OCI-LY1 (cell line): ENCODE measurements around the gene ZNF474.

Source experiments
- H2AFZ ChIP-seq: fragments of 200-600 bp; sonication (generic), shearing (Covaris generic); 2 replicates; pipeline ENCODE4 v1.6.0; 2014; ENCODE audit warnings: antibody characterized with exemption, mild to moderate bottlenecking, low read length
- H3F3A ChIP-seq: fragments of 200-600 bp; sonication (generic), shearing (Covaris generic); 2 replicates; pipeline ENCODE4 v1.6.0; 2014; ENCODE audit warnings: mild to moderate bottlenecking, antibody characterized with exemption, low read length, moderate library complexity; ENCODE audit not compliant: insufficient read depth
- H3K27ac ChIP-seq: fragments of 200-600 bp; sonication (generic); 2 replicates; pipeline ENCODE4 v1.5.1; 2014; ENCODE audit warnings: low read length, mixed run types, mild to moderate bottlenecking, low read depth; ENCODE audit not compliant: poor library complexity, severe bottlenecking
- H3K27me3 ChIP-seq: fragments of 200-600 bp; sonication (generic); 2 replicates; pipeline ENCODE4 v1.6.0; 2014; ENCODE audit warnings: antibody characterized with exemption, mild to moderate bottlenecking, low read length, moderate library complexity; ENCODE audit not compliant: insufficient read depth
- H3K36me3 ChIP-seq: fragments of 200-600 bp; sonication (generic); 2 replicates; pipeline ENCODE4 v1.6.1; 2014; ENCODE audit warnings: mild to moderate bottlenecking, antibody characterized with exemption, low read length, moderate library complexity, mixed read lengths; ENCODE audit not compliant: insufficient read depth
- H3K4me1 ChIP-seq: fragments of 200-600 bp; sonication (generic); 2 replicates; pipeline ENCODE4 v1.5.1; 2014; ENCODE audit warnings: mild to moderate bottlenecking, low read length, moderate library complexity; ENCODE audit not compliant: insufficient read depth, severe bottlenecking
- H3K4me2 ChIP-seq: fragments of 200-600 bp; sonication (generic), shearing (Covaris generic); 2 replicates; pipeline ENCODE4 v1.6.1; 2014; ENCODE audit warnings: low read length
- H3K4me3 ChIP-seq: fragments of 200-600 bp; sonication (generic); 2 replicates; pipeline ENCODE4 v1.5.1; 2014; ENCODE audit warnings: low read length, low read depth, mild to moderate bottlenecking, mixed read lengths; ENCODE audit not compliant: poor library complexity, severe bottlenecking
- H3K79me2 ChIP-seq: fragments of 200-600 bp; shearing (Covaris generic); 2 replicates; pipeline ENCODE4 v1.6.1; 2016; ENCODE audit warnings: mixed run types, low read length, mixed read lengths; ENCODE audit not compliant: insufficient read depth
- H3K9ac ChIP-seq: fragments of 200-600 bp; sonication (generic), shearing (Covaris generic); 2 replicates; pipeline ENCODE4 v1.6.1; 2014; ENCODE audit warnings: mild to moderate bottlenecking, low read length, mixed read lengths
- H3K9me2 ChIP-seq: fragments of 200-600 bp; sonication (generic), shearing (Covaris generic); 2 replicates; pipeline ENCODE4 v1.6.1; 2014; ENCODE audit warnings: low read depth, mild to moderate bottlenecking, low read length, mixed read lengths
- H3K9me3 ChIP-seq: fragments of 200-600 bp; shearing (Covaris generic); 2 replicates; pipeline ENCODE4 v1.6.1; 2014; ENCODE audit warnings: low read length, mixed read lengths
- H4K20me1 ChIP-seq: fragments of 200-600 bp; sonication (generic), shearing (Covaris generic); 2 replicates; pipeline ENCODE4 v1.6.0; 2016; ENCODE audit warnings: mild to moderate bottlenecking, low read length; ENCODE audit not compliant: insufficient read depth
- EZH2 ChIP-seq: fragments of 200-600 bp; sonication (generic), shearing (Covaris generic); IDR thresholded peaks from 2 replicates; pipeline ENCODE4 v1.8.0; 2017; ENCODE audit warnings: borderline replicate concordance, mixed run types, mild to moderate bottlenecking, antibody characterized with exemption, low read length, moderate library complexity, mixed read lengths
- TF ChIP-seq, protein P1 (sequence below): fragments of 200-600 bp; sonication (generic), shearing (Covaris generic); IDR thresholded peaks from 2 replicates; pipeline ENCODE4 v1.5.1; 2017; ENCODE audit warnings: mild to moderate bottlenecking, antibody characterized with exemption, low read length, moderate library complexity, mixed read lengths

ZNF474 gene

DNA sequence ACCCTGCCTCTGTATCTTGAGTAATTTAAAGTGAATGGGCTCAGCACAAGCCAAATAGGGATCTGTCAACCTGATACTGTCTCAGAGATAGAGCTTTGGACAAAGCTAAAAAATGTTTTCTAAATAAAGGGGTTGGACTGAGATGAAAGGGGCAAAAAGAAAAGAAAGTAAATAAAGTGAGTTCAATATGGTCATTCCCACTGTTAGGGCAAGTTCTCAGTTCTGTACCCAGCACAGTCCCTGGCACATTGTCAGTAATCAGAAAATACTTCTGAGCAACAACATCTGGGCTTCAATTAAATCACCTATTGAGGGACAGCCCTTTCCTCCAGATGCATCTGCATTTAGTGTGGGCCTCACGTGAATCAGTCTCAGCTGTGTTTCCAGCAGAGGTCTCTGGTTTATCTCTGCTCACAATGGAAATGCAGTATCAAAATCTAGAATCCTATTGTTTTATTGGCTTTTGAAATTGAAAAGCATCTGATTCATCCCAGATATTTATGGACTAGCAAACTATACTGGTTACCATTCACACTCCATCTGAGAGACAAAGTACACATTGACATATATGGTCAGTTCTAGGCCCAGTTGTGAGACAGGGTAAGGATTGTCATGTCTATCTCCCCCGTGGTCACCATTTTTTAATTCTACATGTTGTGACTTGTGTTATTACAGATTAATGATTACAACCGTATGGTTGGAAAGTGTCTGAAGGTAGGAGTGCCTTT is 35.6 kb downstream of the ZNF474 start:
- H3K27ac ChIP-seq = no peak overlapping the region
- no peaks in the 10 kb centered on the region for H3K27me3 ChIP-seq
- H3K36me3 ChIP-seq = no peaks in the 10 kb centered on the region
- H3K4me3 ChIP-seq = no peak overlapping the region
- TF ChIP-seq, protein P1, sequence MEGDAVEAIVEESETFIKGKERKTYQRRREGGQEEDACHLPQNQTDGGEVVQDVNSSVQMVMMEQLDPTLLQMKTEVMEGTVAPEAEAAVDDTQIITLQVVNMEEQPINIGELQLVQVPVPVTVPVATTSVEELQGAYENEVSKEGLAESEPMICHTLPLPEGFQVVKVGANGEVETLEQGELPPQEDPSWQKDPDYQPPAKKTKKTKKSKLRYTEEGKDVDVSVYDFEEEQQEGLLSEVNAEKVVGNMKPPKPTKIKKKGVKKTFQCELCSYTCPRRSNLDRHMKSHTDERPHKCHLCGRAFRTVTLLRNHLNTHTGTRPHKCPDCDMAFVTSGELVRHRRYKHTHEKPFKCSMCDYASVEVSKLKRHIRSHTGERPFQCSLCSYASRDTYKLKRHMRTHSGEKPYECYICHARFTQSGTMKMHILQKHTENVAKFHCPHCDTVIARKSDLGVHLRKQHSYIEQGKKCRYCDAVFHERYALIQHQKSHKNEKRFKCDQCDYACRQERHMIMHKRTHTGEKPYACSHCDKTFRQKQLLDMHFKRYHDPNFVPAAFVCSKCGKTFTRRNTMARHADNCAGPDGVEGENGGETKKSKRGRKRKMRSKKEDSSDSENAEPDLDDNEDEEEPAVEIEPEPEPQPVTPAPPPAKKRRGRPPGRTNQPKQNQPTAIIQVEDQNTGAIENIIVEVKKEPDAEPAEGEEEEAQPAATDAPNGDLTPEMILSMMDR = no peak
- no peak for TF ChIP-seq EZH2
- no peaks in the 10 kb centered on the region for H3K9me2 ChIP-seq
- no peaks in the 10 kb centered on the region for H3K9me3 ChIP-seq
- H3K9ac ChIP-seq = no peak overlapping the region
- H2AFZ ChIP-seq = no peak overlapping the region
- no peaks in the 10 kb centered on the region for H3F3A ChIP-seq
- no peak overlapping the region for H3K4me2 ChIP-seq
- no peaks in the 10 kb centered on the region for H3K79me2 ChIP-seq
- H4K20me1 ChIP-seq = no peaks in the 10 kb centered on the region
- no peaks in the 10 kb centered on the region for H3K4me1 ChIP-seq

DNA sequence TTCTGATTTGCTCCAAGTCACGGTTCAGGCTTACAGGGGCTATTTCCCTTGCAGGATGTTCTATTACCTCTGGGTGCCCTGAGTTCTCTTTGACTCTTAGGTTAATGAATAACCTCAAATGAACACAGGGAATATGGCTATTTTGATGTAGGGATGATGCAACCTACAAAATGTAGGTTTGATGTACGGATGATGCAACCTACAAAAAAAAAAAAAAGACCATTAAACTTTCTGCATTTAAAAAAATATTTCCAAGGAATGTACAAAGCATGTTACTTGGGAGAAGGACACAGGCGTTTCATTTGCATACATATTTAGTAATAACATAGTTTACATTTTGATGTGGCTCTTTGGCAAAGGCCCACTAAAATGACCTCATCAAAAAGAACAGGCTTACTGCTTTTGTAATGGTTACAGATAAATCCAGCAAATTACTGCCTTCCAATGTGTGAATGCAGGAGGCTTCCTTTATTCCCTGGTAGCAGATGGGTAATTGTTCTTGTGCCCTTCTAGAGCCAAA is 36.3 kb downstream of the ZNF474 start:
- Histone ChIP-seq H3K9ac (no peak overlapping the region), H3K27ac (no peak overlapping the region), H2AFZ (no peak overlapping the region), H3K4me1 (no peaks in the 10 kb centered on the region), H3K79me2 (no peaks in the 10 kb centered on the region), H3K4me2 (no peak overlapping the region), H3K4me3 (no peak overlapping the region), H4K20me1 (no peaks in the 10 kb centered on the region), H3K9me3 (no peaks in the 10 kb centered on the region), H3F3A (no peaks in the 10 kb centered on the region), H3K36me3 (no peaks in the 10 kb centered on the region), H3K9me2 (no peaks in the 10 kb centered on the region), H3K27me3 (no peaks in the 10 kb centered on the region)
- TF ChIP-seq, protein P1 = no peak
- no peak for TF ChIP-seq EZH2

DNA sequence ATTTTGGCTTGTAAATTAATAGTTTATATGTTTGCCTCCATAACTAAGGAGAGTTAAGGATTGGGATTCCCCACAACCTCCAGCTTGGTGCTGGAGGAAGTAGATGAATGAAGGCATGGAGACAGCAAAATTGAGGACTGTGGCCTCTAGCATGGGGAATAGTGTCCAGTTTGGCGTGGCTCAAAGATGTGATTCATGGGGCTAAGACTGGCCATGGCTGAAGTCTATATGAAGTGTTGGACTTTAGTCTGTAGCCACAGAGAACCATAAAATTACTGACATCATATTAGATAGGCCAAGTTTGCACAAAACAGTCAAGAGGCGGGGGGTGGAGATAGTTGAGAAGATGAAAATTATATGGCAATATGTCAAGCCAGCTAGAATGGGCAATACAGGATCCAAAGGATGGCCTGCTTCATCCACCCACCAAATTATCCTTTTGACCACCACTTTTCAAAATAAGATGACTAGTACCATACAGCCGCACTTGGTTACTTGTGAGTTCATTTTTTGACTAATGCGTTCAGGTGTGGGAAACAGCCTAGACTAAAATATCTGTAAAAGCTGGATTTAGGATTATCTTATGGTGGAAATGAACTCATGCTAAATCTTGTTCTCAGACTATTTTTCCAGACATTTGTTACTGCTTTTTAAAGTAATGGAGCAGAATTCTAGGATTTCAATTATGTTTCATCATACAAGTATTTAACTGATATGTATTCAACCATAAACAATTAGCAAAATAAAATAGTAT is 40.2 kb downstream of the ZNF474 start:
- Histone ChIP-seq H3K9me3 (no peaks in the 10 kb centered on the region), H3K4me2 (no peak overlapping the region), H3F3A (no peaks in the 10 kb centered on the region), H3K4me1 (no peaks in the 10 kb centered on the region), H3K27ac (no peak overlapping the region), H3K9me2 (no peaks in the 10 kb centered on the region), H3K36me3 (no peaks in the 10 kb centered on the region), H3K9ac (no peak overlapping the region), H4K20me1 (no peaks in the 10 kb centered on the region), H3K79me2 (no peaks in the 10 kb centered on the region), H3K27me3 (no peaks in the 10 kb centered on the region), H3K4me3 (no peak overlapping the region), H2AFZ (no peak overlapping the region)
- no peak for TF ChIP-seq EZH2
